Type B pancreatic cell (in vitro differentiated cells): ENCODE measurements around the gene TP53. TPM values are rescaled to one million over a fixed set of nuclear protein-coding genes. Genes with fewer than 3 reads are reported as not detected.

ENCODE experiments used
- DNase-seq: peaks from one replicate; pipeline ENCODE4 v3.0.0; 2021; ENCODE audit warnings: mixed read lengths; ENCODE audit not compliant: unreplicated experiment; ENCODE audit errors: extremely low spot score
- H3K27ac Mint-ChIP-seq: 2 replicates; pipeline ENCODE4 v1.8.0; 2021; ENCODE audit warnings: mild to moderate bottlenecking, mixed read lengths
- H3K27me3 Mint-ChIP-seq: 2 replicates; pipeline ENCODE4 v1.8.0; 2021; ENCODE audit warnings: mixed read lengths
- H3K36me3 Mint-ChIP-seq: 2 replicates; pipeline ENCODE4 v1.8.0; 2021; ENCODE audit warnings: mixed read lengths
- H3K4me1 Mint-ChIP-seq: one replicate; pipeline ENCODE4 v1.8.0; 2021; ENCODE audit warnings: mixed read lengths; ENCODE audit not compliant: unreplicated experiment
- H3K4me3 Mint-ChIP-seq: 2 replicates; pipeline ENCODE4 v1.8.0; 2021; ENCODE audit warnings: mild to moderate bottlenecking, mixed read lengths
- H3K9me3 Mint-ChIP-seq: 2 replicates; pipeline ENCODE4 v1.8.0; 2021; ENCODE audit warnings: mixed read lengths
- CTCF ChIP-seq: fragments of 200-600 bp; sonication (generic); conservative IDR thresholded peaks from 2 replicates; pipeline ENCODE4 v1.5.0; 2021; ENCODE audit warnings: antibody characterized with exemption, mild to moderate bottlenecking
- total RNA-seq: library from RNA; stranded (reverse); gene quantifications from 2 replicates; pipeline ENCODE4 v1.2.1, GENCODE V29; 2021; ENCODE audit warnings: low replicate concordance

Gene TP53
- total RNA-seq, 1 donor from 2014 or later = 123 TPM

DNA sequence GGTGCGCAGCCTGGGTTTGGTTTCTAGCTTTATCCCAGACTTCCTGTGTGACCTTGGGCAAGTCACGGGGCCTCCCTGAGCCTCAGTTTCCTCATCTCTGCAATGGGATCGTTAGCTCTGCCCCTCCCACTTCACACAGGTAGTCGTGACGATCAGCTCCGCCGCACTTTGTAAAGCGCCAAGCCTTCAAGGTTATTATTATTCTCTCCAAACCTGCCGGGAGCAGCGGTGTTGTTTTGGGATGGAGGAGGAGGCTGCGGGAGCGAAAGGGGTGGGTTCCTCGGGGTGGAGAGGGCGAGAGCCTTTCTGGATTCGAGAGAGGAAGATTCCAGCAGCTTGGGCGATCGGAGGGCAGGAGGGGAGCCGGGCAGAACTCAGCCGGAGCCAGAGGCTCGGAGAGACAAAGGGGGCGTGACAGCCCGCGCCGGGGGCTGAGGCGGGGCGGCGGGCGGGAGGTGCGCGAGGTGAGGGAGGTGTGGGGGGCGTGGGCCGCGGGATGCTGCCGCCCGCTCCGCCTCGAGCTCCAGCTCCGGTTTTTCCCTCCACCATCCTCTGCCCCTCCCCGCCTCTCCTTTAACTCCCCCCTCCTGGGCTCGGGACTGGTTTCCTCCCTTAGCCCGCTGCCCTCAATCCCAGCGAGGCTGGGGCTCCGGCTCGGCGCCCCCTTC, 17.4 kb upstream of the TP53 start, which contains the start of gene EFNB3:
TSS of gene EFNB3 (plus strand) at position 602 of the 668 bp plus-strand sequence. CDS start 397 bp downstream, outside the sequence.
- Mint-ChIP-seq H3K36me3 (no peaks in the 10 kb centered on the region), H3K27ac (peak within 1 kb of the TSS; percentile 86), H3K9me3 (no peaks in the 10 kb centered on the region), H3K4me1 (peaks cover 30% of the 10 kb centered on the region), H3K27me3 (peaks cover 20% of the 10 kb centered on the region), H3K4me3 (peak within 1 kb of the TSS; percentile 91)
- no peak for TF ChIP-seq CTCF
- no peak for DNase-seq

GRCh38 chr17:7703584-7704479, 16.5 kb upstream of the TP53 start:
- peaks cover 30% of the 10 kb centered on the region for H3K4me1 Mint-ChIP-seq
- DNase-seq = no peak
- no peaks in the 10 kb centered on the region for H3K9me3 Mint-ChIP-seq
- peak overlapping the region; percentile 91 for H3K4me3 Mint-ChIP-seq
- no peaks in the 10 kb centered on the region for H3K36me3 Mint-ChIP-seq
- peak overlapping the region; percentile 86 for H3K27ac Mint-ChIP-seq
- peaks cover 20% of the 10 kb centered on the region for H3K27me3 Mint-ChIP-seq
- TF ChIP-seq CTCF = no peak

DNA sequence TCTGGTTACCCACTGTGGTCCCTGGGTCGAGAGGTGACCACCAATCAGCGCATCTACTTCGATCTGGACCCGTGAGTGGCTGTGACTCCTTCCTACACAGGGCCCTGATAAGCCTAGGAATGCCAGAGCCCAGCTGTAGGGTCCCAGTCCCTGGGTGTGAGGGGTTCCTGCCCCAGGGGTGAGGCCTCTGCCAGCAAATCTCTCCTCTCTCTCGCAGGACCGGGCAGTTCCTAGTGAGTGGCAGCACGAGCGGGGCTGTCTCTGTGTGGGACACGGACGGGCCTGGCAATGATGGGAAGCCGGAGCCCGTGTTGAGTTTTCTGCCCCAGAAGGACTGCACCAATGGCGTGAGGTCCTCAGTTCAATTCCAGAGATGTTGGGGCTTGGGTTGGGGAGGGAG, 15.5 kb upstream of the TP53 start:
- Mint-ChIP-seq H3K27me3 (peaks cover 20% of the 10 kb centered on the region), H3K27ac (no peak overlapping the region), H3K4me1 (peaks cover 30% of the 10 kb centered on the region), H3K9me3 (no peaks in the 10 kb centered on the region), H3K36me3 (no peaks in the 10 kb centered on the region), H3K4me3 (no peak overlapping the region)
- DNase-seq = no peak
- TF ChIP-seq CTCF = no peak

GRCh38 chr17:7701681-7702080, 14.4 kb upstream of the TP53 start:
- Mint-ChIP-seq H3K4me3 (no peak overlapping the region), H3K27ac (no peak overlapping the region), H3K27me3 (peaks cover 17% of the 10 kb centered on the region), H3K4me1 (peaks cover 28% of the 10 kb centered on the region), H3K9me3 (no peaks in the 10 kb centered on the region), H3K36me3 (peaks cover under 1% of the 10 kb centered on the region)
- no peak for TF ChIP-seq CTCF
- DNase-seq = no peak

DNA sequence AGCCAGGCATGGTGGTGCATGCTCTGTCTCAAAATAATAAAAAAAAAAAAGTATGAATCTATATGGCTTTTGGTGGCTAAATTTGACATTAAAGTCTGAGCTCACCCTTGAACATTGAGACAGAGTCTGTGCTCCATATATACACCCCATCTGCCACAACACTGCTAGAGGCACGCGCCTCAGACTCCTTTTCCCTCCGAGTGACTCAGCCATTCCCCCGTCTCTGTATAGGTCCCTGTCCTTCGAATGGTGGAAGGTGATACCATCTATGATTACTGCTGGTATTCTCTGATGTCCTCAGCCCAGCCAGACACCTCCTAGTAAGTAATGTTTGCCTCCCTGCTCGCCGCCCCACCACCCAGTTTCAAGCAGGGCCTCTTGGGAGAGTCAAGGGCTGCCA, 13.2 kb upstream of the TP53 start:
- TF ChIP-seq CTCF = no peak
- no peak for DNase-seq
- peaks cover 7% of the 10 kb centered on the region for H3K27me3 Mint-ChIP-seq
- H3K4me1 Mint-ChIP-seq = peaks cover 19% of the 10 kb centered on the region
- H3K4me3 Mint-ChIP-seq = no peak overlapping the region
- peaks cover 10% of the 10 kb centered on the region for H3K36me3 Mint-ChIP-seq
- H3K27ac Mint-ChIP-seq = no peak overlapping the region
- H3K9me3 Mint-ChIP-seq = no peaks in the 10 kb centered on the region
